NCI-H1694 (cell line): ENCODE data around the gene PDCL3.

ENCODE experiments used
- DNase-seq: peaks from one replicate; lab custom pipeline; 2025; lab: John Stamatoyannopoulos, UW

PDCL3 gene

DNA sequence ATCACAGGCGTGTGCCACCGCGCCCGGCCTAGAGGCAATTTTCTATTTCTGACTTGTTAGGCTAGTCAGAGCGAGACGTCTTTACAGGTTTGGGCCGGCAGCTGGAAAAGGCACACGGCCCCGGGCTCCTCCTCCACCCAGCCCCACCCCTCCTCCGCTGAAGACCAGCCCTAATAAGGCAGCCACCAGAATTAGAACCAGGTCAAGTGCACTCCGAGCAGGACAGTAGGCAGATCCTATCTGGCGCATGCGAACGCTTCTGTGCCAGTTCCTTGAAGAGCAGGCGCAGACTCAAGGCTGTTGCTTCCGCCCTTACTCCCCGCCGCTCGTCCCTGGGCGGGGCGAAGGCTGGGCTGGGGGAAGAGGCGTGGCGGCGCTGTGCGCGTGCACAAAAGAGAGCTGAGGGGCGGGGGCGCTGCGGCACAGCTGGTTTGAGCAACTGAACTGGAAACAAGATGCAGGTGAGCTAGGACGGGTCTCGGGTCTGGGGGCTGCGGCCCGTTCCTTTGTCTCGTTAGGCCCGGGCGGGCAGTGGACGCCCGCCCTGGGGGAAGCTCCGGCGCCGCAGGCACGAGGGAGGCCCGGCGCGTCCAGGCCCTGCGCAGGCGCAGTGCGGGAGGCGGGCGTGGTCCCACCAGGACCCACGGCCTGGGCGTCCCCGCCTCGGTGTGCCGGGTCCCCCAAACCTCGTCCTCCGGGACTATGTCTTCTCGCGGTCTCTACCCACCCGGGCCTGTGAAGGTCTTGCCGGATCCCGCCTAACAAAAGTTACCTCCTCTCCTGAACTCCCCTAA is at the start of gene PDCL3:
Gene PDCL3 (plus strand): TSS at position 381 of the 794 bp plus-strand sequence. CDS start 75 bp downstream, at position 456.
- peak; percentile 93 for DNase-seq

DNA sequence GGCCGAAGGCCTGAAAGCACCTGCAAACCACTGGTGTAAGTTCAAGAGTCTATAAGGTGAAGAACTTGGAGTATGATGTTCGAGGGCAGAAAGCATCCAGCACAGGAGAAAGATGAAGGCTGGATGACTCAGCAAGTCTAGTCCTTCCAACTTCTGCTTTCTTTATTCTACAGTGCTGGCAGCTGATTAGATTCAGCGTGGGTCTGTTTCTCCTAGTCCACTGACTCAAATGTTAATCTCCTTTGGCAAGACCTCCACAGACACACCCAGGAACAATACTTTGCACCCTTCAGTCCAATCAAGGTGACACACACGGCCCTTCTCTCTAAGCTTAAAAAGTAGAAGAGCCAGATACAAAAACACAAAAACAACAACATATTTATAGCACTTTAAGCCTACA is 49.1 kb upstream of the PDCL3 start:
- no peak for DNase-seq

DNA sequence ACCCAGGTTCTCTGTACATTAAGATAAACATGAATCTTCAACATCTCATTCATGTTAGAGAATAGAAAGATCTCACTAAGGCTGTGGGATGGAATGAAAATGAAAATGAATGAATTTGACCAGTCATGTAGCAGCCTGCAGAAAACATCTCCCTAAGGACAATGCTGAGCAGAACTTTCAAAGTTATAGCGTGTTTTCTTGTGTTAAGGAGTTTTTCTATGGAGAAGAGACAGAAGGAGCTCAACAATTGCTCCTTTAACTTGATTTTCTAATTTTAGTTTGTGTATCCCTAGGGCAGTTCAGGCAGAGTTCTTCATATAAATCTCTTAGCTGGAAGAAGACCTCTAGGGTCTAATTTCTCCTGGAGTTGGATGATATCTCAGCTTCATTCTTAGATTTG is 45.2 kb upstream of the PDCL3 start:
- DNase-seq, result no peak

DNA sequence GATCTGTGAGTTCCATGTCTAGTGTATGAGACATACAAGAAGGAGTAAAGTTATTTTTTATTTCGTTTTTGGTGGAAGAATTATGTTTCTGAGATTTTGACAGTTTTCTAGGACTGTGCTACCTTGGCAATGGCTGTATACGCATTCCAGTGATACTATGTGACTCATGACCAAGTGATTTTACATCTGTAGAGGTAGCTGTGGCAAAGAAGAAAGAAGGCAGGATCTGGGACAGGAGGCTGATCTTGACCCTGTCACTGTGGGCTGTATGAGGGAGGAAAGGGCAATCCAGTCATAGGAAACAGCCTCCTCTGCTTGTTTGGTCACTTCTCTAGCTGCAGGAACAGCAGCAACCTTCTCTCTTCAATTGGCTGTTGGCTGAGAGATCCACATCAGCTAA is 44.0 kb upstream of the PDCL3 start:
- no peak for DNase-seq

DNA sequence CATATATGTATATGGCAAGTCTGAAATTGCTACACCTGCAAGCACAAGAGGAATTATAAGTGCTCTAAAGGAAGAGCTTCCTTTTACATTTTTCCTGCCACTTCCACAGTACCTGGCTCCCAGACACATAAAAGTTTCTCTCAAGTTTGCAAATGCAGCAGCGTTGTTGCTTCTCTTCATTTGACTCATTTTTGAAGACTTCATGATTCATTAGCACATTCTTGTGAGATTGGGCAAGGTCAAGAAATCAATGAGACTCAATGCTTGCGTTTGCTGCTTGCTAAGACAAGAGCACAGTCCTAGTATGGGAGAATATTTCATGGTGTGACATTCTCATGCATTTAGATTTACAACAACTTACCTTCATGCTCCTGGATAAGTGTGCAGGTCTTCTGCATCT is 42.6 kb upstream of the PDCL3 start:
- DNase-seq, result no peak

DNA sequence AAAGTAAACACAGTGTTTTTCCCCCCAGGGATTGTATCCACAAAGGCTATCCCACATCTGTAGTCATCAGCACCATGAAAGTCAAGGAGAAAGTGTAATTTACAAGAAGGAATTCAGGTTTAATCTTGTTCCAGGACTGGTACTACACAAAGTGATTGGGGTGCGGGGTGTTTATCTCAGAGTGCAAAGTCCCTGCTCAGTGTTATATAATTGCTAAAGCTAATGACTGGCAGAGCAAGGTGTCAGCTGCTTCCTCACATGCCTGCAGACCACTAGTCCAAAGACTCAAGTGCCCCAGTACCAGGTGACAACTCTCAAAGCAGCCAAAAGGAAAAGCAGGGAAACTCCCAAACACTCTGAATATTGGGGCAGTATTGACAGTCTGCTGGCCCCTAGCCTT is 40.4 kb upstream of the PDCL3 start:
- no peak for DNase-seq

DNA sequence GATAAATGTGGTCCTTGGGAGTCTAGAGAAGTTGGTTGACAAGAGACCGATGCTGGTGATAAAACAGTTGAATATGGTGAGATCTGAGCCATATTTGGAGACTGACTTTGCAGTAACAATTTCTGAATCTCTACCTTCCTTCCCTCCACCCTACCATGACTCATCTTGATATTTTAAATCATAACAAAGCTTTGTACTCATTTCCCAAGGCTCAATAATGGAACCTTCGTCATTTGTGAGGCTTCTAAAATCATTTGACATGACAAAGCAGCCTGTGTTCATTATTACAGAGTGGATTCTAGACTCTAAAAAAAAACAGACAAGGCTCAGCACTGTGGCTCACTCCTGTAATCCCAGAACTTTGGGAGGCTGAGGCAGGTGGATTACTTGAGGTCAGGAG is 38.5 kb upstream of the PDCL3 start:
- no peak for DNase-seq

DNA sequence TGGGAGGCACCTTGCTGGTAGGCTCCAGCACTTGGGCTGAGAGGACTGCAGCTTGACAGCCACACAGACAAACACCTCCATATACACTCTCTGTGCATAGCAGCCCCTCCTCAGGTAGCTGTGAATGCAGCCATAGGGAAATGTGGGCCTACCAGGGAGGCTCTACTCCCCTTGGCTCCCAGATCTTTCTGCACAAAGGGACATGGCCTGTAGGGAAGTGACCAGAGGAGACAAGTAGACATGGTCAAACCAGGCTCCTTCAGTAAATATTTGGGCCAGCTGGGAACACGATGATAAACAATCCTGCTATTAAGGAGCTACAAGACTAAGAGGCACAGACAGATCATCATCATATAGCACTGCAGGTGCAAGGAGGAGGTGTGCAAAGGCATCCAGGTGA is 35.9 kb upstream of the PDCL3 start:
- DNase-seq, result no peak

DNA sequence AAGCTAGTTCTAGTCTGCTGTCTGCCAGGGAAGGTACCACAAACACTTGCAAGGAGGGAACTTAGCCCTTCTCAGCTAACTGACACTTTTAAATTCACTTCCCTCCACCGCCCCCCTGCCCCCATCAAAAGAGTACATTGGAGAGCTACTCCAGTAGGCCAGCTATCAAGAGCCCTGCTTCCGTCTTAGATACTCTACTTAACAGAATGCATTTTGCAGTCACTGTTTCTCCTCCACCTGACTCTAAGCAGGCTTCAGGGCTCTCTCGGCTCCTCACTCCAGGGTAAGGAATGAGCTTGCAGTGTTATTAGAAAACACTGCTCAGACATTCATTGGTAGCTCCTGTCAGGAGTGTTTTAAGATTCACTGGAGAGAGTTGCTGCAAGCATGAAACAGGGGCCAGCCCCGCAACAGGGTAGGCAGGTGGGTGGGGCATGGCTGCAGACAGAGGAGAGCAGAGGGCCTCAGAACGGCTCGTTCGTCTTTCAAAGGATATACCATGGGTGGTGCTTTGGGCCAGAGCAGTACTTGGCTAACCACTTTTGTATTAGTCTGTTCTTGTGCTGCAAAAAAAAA is 35.3 kb upstream of the PDCL3 start:
- no peak for DNase-seq

DNA sequence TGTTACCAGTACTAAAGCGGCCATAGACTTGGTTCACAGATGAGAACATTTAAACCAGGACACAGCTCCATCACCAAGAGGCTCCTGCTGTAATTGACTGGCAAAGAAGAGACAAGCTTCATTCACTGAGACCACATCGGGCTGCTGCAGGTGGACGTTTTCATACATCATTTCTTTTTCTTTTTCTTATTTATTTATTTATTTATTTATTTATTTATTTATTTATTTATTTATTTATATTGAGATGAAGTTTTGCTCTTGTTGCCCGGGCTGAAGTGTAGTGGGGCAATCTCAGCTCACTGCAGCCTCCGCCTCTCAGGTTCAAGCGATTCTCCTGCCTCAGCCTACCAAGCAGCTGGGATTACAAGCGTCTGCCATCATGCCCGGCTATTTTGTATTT is 33.6 kb upstream of the PDCL3 start:
- no peak for DNase-seq

DNA sequence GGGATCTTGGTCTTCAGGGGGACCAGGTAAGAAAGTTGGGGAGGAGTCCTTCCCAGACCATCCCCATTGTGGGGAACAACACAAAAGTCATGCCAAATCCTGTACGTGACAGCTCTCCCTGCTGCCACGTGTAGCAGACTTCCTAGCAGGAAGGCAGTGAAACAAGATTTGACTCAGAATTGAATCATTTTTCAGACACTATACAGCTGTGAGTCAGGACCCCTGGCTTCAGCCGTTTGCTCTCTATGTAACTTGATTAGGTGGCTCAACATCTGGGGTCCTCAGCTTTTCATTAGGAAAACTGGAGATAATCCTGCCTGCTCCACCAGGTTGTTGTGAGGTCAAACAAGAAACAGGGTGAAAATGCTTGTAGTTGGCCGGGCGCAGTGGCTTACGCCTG is 32.9 kb upstream of the PDCL3 start:
- no peak for DNase-seq

DNA sequence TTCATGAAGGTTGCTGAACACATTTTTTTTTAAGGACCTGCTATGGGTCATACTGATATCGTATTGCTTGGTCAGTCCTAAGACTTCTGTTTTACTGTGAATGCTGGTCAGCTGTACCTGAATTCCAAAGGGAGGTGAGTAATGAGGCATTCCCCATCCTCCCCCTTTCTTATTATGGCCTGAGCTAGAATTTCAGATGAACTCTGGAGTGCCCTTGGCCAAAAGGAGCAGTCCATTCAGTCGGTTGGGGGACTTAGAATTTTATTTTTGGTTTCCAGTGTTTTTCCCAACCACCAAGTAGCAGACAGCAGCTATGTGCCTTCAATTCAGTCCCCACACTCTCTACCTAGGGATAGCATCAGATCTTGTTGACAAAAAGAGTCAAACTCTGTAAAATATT is 26.9 kb upstream of the PDCL3 start:
- no peak for DNase-seq

DNA sequence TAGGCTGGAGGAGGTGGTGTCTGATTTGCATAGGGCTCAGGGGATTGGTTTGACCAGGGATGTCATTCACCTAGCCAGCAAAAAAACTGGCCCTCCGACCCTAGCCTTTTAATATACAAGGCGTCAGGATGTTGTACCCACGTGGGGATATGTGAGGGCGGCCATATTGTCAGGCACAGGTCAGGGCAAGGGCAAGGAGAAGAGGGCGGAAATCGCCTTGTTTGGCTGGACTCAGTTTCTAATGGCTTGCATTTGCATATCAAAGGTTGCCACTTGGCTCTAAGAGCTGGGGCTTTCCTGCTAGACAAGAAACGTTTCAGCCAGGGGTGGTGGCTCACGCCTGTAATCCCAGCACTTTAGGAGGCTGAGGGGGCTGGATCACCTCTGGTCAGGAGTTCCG is 24.9 kb upstream of the PDCL3 start:
- DNase-seq, result no peak

DNA sequence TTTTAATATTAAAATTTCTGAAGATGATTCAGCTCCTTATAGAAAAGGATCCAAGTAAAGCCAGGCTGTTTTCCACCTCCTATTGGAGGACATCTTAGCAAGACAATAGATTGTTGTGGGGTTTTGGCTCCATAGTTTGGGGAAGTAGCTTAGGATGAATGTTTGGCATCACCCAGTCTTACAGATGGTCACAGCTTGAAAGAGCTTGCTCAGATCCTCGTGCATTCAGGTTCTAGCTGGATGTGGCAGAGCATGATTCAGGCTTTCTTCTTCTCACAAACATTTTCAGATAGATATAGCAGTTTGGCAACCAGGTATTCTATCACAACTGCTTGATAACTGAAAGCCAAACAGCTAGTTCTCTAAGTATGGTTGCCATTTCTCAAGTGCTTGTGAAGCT is 23.6 kb upstream of the PDCL3 start:
- DNase-seq, result no peak

DNA sequence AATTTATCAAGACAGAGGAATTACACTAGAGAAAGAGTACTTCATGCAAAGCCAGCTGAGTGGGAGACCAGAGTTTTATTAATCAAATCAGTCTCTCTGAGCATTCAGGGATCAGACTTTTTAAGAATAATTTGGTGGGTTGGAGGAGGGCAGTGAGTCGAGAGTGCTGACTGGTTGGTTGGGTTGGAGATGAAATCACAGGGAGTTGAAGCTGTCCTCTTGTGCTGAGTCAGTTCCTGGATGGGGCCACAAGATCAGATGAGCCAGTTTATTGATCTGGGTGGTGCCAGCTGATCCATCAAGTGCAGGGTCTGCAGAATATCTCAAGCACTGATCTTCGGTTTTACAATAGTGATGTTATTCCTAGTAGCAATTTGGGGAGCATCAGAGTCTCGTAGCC is 21.4 kb upstream of the PDCL3 start:
- DNase-seq, result no peak

DNA sequence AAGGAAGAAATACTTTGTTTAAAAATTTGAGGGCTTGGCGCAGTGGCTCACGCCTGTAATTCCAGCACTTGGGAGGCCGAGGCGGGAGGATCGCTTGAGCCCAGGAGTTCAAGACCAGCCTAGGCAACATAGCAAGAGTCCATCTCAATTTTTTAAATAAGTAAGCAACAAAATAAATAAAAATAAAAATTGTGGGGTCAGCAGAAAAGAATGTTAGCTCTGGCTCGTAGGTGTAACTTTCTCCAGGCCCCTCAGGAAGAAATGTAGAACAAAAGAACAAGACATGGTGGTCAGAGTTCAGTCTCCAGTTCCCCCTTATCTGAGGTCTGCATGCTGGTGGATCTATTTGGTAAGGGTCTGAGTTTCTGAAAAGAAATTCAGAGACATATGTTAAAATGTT is 20.4 kb upstream of the PDCL3 start:
- no peak for DNase-seq

DNA sequence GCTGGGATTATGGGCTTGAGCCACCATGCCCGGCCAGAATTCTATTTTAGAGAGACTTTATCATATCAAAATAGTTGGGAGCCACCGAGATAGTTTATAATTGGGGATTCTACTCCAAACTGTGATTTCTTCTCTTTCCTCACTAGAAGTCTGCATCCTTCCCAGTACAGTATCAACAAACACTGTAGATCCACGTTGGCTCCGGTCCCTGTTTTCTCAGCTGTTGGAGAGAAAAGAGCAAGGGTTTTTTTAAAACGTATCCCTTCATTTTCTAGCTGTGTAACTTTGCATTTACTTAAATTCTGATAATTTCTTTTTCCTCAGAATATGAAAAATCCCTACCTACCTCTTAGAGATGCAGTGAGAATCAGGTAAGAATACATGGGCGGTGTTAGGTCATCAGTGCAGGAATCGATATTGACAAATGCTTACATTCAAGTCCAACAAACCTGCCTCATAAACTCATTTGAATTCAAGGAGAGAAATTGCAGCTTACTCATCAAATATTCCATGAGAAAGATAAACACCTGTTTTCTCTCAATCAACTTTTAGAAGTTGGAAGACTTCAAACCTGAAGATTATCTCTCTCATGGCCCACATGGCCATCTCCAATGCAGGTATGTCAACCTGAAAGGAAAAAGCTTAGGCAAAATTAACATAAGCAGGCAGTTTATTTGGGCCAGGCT is 17.7 kb upstream of the PDCL3 start:
- no peak for DNase-seq

DNA sequence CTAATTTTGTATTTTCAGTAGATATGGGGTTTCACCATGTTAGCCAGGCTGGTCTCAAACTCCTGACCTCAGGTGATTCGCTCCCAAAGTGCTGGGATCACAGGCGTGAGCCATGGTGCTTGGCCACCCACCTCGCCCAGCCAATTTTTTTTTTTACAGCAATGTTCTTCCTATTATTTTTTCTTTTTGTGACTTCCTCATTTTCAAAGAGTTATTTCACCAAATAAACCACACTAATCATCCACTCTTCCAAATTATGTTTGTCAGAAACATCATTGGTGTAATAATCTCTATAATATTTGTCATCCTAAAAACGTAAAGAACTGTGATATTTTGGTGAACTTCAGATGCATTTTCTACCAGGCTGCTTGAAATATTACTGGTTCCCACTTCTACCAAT is 16.3 kb upstream of the PDCL3 start:
- DNase-seq, result no peak

DNA sequence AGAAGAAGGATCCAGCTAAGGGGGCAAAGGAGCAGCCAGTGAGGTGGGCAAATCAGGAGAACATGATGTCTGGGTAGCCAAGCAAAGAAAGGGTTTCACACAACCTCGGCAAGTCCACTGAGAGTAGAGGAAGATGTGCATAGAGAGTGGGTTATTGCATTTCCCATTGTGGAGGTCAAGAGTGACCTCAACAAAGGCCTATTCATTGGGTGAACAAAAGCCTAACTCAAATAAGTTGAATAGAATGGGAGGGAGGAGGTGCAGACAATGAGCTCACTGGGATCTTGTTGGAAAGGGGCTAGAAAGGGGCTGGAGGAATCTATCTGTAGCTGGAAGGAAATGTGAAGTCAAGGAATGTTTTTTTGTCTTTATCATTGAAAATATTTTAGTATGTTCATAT is 14.0 kb upstream of the PDCL3 start:
- no peak for DNase-seq

DNA sequence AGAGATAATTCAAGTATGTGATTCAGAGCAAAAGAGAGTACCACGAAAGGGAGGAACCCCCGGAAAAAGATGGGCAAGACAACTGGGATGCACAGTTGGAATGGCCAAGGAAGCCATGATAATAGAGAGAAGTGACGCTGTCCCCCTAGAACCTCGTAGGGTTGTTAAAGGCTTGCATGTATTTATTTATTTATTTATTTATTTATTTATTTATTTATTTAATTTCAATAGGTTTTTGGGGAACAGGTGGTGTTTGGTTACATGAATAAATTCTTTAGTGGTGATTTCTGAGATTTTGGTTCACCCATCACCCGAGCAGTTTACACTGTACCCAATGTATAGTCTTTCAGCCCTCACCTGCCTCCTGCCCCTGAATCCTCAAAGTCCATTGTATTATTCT is 11.5 kb upstream of the PDCL3 start:
- no peak for DNase-seq

DNA sequence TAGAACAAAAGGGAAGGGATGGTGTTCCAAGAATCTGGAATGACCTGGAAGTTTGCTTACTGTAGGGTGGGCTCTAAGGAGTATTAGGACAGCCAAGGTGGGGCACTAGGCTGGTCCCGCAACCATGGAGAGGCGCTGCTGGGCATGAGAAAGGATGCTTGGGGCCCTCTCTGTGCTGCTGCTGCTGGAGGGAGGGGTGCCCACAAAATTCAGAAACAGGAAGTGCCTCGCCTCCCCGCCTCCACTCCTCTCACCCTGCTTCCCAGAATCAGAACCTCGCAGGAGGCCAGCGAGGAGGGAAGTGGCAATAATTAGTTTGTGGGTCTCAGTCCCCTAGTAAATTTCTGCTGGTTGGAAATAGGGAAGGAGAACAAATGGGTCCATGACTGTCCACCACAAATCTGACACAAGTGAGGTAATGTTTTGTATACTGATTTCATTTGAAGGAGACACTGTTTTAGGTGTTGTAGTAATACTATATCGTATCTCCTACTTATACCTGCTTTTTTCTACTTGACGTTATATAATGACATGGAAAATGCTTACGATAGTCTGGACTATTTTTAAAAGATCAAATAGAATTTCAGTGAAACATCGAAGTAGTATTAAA is 7.9 kb upstream of the PDCL3 start:
- no peak for DNase-seq

DNA sequence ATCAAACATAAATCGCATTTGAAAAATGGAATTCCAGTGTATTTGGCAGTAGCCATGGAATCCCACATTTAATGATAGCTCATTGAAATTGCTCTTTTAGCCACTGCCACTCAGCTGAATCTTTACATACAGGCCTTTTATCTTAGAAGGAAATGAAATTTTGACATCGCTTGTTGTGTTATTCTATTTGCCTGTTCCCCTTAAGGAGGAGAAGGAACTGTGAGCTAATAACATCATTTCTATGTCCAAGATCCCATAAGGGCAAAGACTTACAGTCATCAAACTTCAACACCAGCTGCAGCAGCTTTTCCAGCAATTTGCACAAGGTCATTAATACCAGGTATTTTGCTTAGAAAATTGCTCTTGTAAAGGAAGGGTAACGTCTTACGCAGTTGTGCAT is 6.0 kb upstream of the PDCL3 start:
- DNase-seq, result no peak

DNA sequence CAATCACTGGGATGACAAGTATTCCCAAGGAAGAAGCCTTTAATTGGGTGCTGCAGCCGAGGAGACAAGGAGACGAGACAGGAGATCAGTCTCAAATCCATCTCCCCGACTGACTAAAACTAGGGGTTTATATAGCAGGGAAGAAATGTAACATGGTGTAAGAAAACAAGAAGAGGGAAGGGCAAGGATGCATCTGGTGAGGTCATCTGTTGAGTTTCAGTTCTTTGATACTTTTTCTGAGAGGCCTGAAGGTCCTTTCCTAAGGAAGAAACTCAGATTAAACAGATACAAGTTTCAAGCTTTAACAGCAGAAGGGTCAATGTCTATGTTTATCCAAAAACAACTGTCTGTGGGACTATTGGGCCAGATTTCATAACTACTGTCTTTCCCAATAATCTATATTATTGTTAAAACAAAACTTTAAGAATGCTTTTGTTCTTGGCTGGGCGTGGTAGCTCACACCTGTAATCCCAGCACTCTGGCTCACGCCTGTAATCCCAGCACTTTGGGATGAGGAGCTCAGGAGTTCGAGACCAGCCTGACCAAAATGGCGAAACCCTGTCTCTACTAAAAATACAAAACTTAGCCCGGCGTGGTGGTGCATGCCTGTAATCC is 2.5 kb upstream of the PDCL3 start:
- DNase-seq, result no peak
